ENCODE results near the gene AGBL4. TPM values are rescaled to one million over a fixed set of nuclear protein-coding genes. Genes with fewer than 3 reads are reported as not detected.

AGBL4 gene
- polyA plus RNA-seq, 10 donors = 0.12 to 0.37 (median 0.22) TPM

GRCh38 chr1:48684381-48684780 lies 1339.4 kb downstream of the AGBL4 start:
- DNase-seq = no peak

DNA sequence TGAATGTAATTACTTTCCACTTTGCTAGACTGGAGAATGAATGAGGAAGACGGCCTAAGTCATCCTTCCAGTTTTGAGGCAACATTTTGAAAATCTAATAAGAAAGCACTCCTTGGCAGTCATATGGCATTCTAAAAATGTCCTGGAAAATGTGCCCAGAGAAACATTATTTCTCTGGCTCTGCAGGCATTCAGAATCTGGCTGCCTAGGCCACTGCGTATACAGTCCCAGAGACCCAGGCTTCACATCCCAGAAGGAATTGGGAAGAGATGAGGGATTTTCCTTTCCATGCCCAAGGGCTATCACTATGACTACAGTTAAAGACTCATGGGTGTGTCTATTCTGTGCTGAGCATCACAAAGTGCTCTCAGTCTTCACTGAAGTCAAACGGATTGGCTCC lies 1339.9 kb downstream of the AGBL4 start:
- peak in 2 of 3 donors; percentile 7 to 23 for DNase-seq

DNA sequence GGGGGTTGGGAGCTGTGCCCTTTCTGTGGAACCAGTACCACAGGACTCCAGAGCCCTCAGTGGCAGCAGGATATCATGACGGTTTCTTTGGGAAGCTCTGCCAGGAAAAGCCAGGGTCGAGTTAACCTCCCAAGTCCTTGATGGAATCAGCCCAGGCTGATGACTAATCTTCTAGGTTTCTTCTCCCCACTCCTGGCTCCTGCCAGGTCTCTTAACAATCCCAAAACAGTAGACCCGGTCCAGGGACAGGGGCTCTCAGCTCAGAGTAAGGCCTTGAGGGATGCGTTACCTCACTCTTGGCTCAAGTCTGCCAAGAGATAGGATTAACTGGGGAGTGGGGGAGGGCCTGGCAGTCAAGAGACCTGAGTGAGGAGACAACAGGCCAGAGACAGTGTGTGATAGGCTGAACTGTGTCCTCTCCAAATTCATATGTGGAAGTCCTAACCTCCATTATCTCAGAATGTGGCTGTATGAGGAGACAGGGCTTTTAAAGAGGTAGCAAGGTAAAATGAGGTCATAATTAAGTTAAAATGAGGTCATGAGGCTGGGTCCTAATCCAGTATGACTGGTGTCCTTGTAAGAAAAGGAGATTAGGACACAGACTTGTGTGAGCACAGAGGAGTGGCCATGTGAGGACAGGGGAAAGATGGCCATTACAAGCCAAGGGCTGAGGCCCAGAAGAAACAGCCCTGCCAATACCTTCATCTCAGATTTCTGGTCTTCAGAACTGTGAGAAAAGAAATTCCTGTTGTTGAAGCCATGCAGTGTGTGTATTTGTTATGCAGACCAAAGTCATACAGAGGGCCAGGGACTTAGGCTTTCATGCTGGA lies 1342.1 kb downstream of the AGBL4 start:
- DNase-seq = peak in 1 of 3 donors; percentile 3

DNA sequence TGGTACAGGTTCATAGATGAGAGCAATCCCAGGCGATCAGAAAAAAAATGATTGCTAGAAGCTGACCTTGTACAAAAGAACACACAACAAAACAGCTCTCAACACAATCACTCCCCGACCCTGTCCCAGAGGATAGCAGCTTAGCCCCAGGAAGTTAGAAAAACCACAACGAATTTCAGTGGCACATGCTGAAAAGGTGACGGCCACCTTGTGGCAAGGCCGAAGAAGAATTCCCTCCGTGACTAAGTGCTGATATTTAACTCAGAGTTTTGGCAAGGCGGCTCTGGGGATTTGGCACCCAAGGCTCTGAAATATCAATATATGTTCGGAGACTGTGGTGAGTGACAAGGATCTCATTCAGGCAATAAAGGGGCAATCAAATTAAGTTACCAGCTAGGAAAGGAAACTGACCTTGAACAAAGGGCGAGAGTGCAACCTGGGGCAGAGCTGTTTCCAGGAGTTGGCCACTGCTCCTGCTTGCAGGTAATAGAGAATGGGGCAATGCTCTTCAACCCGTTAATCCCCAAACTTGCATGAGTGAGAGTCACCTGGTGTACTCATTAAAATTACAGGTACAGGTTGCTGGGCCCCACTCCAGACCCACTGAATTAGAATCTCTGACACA lies 1343.2 kb downstream of the AGBL4 start:
- DNase-seq = no peak

DNA sequence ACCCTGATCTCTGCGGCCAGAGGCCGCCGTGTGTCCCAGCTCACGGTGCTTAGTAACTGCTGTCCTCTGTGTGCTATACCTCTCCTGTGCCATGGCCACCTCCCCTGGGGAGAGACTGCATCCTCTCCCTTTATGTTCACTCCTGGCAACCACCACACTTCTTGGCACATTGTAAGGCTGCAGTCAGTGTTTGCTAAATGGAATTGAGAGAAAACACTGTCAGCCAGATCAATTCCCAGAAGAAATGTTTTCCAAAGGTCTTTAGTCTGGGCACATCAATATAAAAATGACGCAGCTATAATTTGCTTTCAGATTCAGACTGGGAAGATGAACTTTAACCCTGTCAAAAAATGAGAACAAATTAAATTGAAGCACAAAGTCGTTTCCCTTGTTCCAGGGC lies 1343.9 kb downstream of the AGBL4 start:
- DNase-seq = no peak

DNA sequence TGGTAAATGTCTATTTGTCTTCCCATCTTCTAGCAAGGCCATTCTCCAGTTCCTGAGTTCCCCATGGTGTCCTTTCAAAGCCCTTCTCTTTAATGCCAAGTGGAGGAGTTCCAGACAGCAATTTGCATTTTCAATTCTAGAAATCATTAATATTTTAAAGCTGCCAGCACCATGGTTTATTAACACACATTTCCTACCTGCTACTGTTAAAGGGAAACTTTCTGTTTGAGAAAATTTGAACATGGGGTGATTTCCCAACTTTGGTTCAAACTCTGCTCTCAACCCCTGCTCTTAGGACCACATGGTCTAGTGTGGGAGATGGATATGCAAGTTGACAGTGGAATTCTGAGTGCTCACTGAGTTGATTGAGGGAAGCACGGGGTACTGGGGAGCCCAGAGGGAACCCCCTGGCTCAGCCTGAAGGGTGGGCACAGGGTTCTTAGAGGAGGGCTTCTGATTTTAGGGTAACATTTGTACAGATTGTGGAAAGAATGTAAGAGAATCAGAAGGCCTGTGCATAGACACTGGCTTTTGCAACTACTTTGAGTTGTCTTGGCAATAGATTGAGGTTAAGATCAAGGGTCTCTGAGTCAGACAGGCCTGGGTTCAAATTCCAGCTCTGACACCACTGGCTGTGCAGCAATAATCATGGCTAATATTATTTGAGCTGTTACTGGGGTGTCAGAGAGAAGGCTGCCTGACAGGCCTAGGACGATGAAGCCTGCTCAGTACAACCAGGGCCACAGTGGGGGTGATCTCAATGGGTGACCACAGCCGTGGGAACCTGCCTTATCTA lies 1344.8 kb downstream of the AGBL4 start:
- DNase-seq = no peak

- peak; percentile 38 to 71 (median 63) for DNase-seq
Observed at GRCh38 chr1:48677306-48678287, 1346.2 kb downstream of the AGBL4 start.

GRCh38 chr1:48676822-48677221 lies 1346.9 kb downstream of the AGBL4 start:
- DNase-seq = no peak

GRCh38 chr1:48676376-48676775 lies 1347.4 kb downstream of the AGBL4 start:
- no peak for DNase-seq

- no peak for DNase-seq
Observed at GRCh38 chr1:48675251-48675650, 1348.5 kb downstream of the AGBL4 start.

- DNase-seq = peak in 1 of 3 donors; percentile 37
Observed at GRCh38 chr1:48674641-48675040, 1349.1 kb downstream of the AGBL4 start.

DNA sequence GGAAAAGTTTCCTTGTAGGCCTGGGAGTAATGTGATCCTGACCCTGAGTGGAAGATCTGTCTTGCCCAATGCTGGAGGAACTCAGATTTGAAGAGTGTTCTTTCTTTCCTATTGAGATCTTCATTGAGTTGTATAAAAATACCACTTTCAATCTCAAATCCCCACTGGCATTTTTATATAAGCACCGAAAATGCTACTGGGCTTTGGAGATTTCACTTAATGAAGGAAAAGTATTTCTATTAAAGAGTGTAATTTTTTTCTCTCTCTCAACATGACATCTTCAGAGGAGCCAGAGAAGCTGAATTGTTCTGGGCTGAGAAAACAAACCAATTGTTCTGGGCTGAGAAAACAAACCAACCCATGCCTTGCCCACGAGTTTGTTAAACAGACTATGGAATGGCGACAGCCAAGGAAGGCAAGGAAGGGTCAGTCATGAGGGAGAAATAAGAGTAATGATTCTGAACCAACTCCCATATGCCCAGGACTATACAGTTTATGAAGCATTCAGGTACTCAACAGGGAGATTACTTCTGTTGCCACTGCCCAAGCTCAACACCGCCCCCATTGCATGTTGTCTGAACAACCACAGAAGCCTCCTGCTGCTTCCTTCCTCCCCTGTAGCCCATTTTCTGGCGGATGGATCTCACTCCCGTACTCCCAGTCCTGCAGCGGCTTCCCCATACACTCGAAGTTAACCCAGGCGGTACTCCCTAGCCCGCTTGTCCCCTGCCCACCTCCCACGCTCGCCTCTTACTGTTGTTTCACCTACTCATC lies 1350.2 kb downstream of the AGBL4 start:
- DNase-seq = no peak

DNA sequence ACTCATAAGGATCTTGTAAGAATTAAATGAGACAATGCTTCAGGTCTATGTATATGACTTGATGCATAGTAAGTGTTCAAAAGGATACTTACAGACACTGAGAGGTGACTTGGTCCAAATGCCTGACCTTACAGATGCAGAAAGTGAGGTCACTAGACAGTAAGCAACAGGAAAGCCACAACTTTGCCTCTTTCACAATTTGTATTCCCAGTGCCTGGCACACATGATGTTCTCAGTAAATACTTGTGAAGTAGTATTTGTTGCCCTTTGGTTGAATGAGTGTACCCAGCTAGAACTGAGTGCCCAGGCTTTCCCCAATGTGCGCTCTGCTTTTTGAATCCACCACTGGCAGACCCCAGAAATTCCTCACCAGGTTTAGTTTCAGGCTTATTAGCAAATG lies 1352.2 kb downstream of the AGBL4 start:
- DNase-seq = no peak

- DNase-seq = no peak
Observed at GRCh38 chr1:48670234-48671020, 1353.3 kb downstream of the AGBL4 start.

GRCh38 chr1:48668339-48668738 lies 1355.4 kb downstream of the AGBL4 start:
- DNase-seq = no peak

- DNase-seq = no peak
Observed at GRCh38 chr1:48667782-48668181, 1356.0 kb downstream of the AGBL4 start.

DNA sequence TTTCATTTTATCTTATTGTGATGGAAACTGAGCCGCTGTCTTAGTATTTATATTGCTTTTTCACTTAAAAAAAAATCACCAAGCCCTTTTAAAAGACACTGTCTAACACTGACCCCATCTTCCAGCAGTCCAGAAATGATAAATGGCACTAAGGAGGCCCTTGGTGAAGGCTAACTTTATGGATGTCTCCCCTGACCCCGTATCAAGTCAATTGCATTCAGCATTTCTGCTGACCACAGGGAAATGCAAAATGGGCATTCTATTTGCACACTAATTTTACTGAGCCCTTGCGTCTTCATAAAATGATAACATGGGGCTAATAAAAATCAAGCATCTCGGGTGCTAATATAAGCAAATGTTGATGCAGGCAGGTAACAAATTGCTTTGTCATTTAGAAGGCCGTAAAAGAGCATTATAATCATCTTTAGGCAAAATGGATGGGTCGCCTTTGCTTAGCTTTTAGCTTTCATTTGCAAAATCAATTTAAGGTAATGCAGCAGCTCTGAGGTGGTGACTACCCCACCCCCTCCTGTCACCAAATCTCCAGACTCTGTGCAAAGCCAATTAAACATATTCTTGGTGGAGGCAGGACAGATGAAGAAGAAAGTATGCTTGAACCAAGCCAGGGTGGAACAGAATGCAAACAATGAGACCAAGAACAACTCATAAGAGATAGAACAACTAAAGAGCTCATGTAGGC lies 1357.9 kb downstream of the AGBL4 start:
- no peak for DNase-seq

GRCh38 chr1:48661726-48662463 lies 1361.9 kb downstream of the AGBL4 start:
- DNase-seq = no peak

Measured in muscle of back (tissue), 11 donors.